Activated CD4-positive, alpha-beta T cell treated with anti-CD3 and anti-CD28 coated beads for 36 hours (primary cell): ENCODE data around the gene TCIRG1. TPM values are rescaled to one million over a fixed set of nuclear protein-coding genes. Genes with fewer than 3 reads are reported as not detected.
A peak's percentile ranks its signal among the peaks of the same experiment; 100 is the strongest.
"Not testable (repeated sequence)": the region's sequence is repeated elsewhere in the genome, so short reads cannot be mapped to it uniquely, and the experiment has no call there.

ENCODE experiments used
- ATAC-seq: fragments of 200-7000 bp; cut with Tn5 transposase; one replicate; pipeline ENCODE4 v1.10.0; 2021; ENCODE audit warnings: mild to moderate bottlenecking, moderate library complexity
- CTCF ChIA-PET: fragments of 350-600 bp; sonication (Branson Sonifier 250); formaldehyde crosslinking; loops from one replicate; lab custom pipeline; 2021; ENCODE audit warnings: antibody characterized with exemption; lab: Charles Lee
- POLR2A ChIA-PET: fragments of 350-600 bp; sonication (Branson Sonifier 250); formaldehyde crosslinking; loops from one replicate; lab custom pipeline; 2021; ENCODE audit warnings: antibody characterized with exemption, inconsistent platforms; lab: Charles Lee
- DNase-seq: peaks from one replicate; pipeline ENCODE4 v3.0.0-alpha.2; 2020
- H3K27ac Mint-ChIP-seq: one replicate; pipeline ENCODE4 v1.8.0; 2021; ENCODE audit warnings: mixed read lengths
- H3K27me3 Mint-ChIP-seq: one replicate; pipeline ENCODE4 v1.8.0; 2021; ENCODE audit warnings: mixed read lengths
- H3K36me3 Mint-ChIP-seq: one replicate; pipeline ENCODE4 v1.8.0; 2021; ENCODE audit warnings: low read depth, mixed read lengths
- H3K4me1 Mint-ChIP-seq: one replicate; pipeline ENCODE4 v1.8.0; 2021; ENCODE audit warnings: mixed read lengths
- H3K4me3 Mint-ChIP-seq: one replicate; pipeline ENCODE4 v1.8.0; 2021; ENCODE audit warnings: mild to moderate bottlenecking, moderate library complexity, mixed read lengths
- H3K9me3 Mint-ChIP-seq: one replicate; pipeline ENCODE4 v1.8.0; 2021; ENCODE audit warnings: low read depth, mixed read lengths
- intact Hi-C, 2 experiments: fragments of 100-400 bp; cut with DNase I in 1 of 2; cut with micrococcal nuclease in 1 of 2; formaldehyde crosslinking; loops; one replicate each; pipeline versions ENCODE4 v1.14.2 to v1.15.1; 2022 to 2024; cut with DNase I, micrococcal nuclease
- total RNA-seq, 2 experiments: library from RNA; stranded (reverse); gene quantifications; one replicate each; pipeline ENCODE4 v1.2.3, GENCODE V29; 2021

Gene TCIRG1, protein sequence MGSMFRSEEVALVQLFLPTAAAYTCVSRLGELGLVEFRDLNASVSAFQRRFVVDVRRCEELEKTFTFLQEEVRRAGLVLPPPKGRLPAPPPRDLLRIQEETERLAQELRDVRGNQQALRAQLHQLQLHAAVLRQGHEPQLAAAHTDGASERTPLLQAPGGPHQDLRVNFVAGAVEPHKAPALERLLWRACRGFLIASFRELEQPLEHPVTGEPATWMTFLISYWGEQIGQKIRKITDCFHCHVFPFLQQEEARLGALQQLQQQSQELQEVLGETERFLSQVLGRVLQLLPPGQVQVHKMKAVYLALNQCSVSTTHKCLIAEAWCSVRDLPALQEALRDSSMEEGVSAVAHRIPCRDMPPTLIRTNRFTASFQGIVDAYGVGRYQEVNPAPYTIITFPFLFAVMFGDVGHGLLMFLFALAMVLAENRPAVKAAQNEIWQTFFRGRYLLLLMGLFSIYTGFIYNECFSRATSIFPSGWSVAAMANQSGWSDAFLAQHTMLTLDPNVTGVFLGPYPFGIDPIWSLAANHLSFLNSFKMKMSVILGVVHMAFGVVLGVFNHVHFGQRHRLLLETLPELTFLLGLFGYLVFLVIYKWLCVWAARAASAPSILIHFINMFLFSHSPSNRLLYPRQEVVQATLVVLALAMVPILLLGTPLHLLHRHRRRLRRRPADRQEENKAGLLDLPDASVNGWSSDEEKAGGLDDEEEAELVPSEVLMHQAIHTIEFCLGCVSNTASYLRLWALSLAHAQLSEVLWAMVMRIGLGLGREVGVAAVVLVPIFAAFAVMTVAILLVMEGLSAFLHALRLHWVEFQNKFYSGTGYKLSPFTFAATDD
- 100 to 1,000 TPM; 117 to 151 TPM for total RNA-seq

DNA sequence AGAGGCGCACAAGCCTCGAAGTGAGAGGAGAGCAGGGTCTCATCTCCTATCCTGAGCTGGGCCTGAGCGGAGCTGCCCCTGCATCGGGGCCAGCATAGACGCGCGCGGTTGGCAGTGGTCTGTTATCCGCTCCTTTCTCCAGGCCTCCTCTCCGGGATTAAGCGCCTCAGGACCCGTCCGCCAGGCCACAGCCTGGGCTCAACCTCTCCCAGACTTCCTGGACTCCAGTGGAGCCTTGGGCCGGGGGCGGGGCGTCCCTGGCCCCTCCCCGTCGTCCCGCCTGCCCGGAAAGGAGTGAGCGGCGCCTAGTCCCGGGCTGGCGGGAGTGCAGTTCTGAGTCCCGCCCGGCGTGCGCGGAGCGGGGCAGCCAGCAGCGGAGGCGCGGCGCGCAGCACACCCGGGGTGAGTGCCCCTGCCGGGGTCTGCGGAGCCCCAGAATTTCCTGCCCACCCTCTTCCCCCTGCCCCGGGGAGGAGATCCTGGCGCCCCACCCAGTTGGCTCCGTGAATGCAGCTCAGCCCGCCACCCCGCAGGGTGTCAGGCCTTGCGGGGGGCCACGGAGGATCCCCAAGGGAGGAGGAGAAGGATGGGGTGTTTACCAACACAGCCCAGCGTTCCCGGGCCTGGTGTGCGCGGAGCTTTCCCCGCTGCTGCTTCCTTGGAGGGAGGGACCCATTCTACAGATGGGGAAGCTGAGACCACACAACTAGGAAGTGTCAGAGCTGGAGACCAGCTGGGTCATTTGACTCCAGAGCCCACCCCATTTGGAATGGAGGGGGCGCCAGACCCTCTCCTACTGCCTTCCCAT is at the start of gene TCIRG1:
TSS of gene TCIRG1 (plus strand) at position 308 of the 808 bp plus-strand sequence. CDS start 2,247 bp downstream, outside the sequence.
- POLR2A ChIA-PET = no interaction called here
- ATAC-seq = peak; percentile 76
- DNase-seq = peak; percentile 82
- intact Hi-C loops = loop anchor here (1.0 to 10.0 kb wide), 6 partner anchors 16 to 1636 kb away; partner anchors contain the start of genes UNC93B1 (in 2 of the 2), CHKA (in 1 of the 2) and LTO1 (in 1 of the 2)
- Mint-ChIP-seq H3K27me3 (no peaks in the 10 kb centered on the region), H3K36me3 (peaks cover 15% of the 10 kb centered on the region), H3K4me3 (peak within 1 kb of the TSS; percentile 88), H3K27ac (peak within 1 kb of the TSS; percentile 90), H3K4me1 (peaks cover 18% of the 10 kb centered on the region), H3K9me3 (no peaks in the 10 kb centered on the region)
- CTCF ChIA-PET = interaction anchor here (0.6 to 1.0 kb wide), 3 partner anchors 10 to 1384 kb away, joined by 3 read pairs; no protein-coding TSS in a partner anchor

DNA sequence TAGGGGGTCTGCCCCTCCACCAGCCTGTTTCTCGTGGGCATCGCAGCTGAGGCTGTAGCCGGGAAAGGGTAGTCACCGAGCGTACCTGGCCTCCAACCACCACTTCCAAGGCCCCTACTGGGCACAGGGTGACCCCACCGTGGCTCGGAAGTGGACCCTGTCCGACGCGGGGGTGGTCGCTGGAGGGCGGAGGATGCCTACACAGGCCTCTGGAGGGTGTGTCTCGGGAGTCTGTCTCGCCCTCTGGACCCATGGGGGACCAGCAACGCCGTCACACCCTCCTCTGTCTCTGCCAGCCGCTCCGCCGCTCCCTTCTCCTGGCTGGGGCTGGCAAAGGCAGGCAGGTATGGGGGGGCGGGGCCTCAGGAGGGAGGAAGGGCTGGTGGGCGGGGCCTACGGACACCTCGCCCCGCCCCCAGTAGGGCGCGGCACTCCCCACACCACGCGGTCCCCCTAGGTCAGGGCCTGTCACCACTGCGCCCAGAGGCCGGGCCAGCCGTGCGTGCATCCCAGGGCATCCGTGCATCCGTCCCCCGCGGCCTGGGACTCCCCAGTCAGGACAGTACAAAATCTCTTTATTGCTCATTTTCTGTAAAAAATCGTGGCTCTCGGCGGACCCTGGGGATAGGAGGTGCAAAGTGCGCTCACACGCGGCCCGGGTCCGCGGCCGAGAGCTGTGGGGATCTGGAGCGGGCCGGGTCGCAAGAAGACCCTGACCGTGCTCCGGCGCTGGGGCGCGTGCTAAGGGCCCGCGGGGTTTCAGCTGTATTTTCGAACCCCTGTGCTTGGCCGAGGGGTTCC is 48.1 kb upstream of the TCIRG1 start:
- H3K27me3 Mint-ChIP-seq, intact Hi-C loops, H3K4me1 Mint-ChIP-seq, POLR2A ChIA-PET, DNase-seq, H3K4me3 Mint-ChIP-seq, H3K36me3 Mint-ChIP-seq, CTCF ChIA-PET, H3K27ac Mint-ChIP-seq, H3K9me3 Mint-ChIP-seq: not testable (repeated sequence)
- peak; percentile 16 for ATAC-seq

DNA sequence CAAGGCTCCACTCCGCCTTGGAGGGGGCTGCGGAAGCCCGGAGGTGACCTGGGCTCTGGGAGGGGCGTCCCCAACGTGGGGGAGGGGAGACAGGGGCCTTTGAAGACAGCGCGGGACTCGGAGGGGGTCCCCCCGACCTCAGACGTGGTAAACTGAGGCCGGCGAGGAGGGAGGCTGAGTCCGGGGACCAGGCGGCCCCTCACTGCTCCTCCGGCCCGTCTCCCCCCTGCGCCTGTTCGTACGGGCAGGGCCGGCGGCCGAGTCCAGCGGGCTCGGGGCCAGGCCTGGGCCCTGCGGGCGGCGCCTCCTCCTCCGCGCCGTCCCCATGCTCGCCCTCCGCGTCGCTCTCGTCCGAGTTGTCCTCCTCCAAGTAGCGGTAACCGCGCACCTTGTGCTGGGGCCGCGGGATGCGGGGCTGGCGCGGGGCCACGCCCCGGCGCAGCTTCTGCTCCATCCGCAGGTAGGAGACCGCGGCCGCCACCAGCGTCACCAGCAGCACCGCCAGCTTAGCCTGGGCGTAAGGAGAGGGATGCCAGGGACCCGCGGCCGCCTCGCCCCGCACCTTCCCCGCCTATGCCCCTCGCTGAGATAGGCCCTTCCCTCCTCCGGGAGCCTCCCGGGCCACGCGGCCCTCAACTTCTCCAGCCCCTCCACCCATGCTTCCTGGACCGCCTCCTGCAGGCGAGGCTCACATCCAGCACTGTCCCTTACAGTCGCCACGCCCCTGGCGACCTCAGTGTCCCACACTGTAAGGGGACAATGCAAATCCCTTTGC is 47.3 kb upstream of the TCIRG1 start:
- ATAC-seq, CTCF ChIA-PET, H3K27me3 Mint-ChIP-seq, intact Hi-C loops, H3K4me3 Mint-ChIP-seq, H3K9me3 Mint-ChIP-seq, H3K36me3 Mint-ChIP-seq, DNase-seq, H3K27ac Mint-ChIP-seq, H3K4me1 Mint-ChIP-seq, POLR2A ChIA-PET: not testable (repeated sequence)

DNA sequence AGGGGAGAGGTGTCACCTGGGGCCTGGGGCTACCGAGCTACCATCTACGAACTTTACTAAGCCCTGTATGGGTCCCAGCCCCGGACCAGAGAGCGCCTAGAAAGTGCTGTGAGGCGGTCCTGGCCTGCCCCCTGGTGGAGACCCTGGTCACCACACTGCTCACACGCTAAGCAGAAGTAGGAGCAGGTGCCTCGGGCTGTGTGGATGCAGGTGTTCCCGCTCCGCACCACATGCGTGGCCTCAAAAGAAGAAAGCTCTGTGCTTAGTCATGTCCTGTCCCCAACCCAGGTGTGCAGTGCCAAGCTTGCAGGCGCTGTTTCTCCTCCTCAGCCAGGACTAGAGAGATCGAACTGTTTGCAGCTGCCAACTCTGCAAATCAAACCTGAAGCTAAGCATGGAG is 45.0 kb upstream of the TCIRG1 start:
- ATAC-seq, intact Hi-C loops, H3K27me3 Mint-ChIP-seq, H3K4me3 Mint-ChIP-seq, POLR2A ChIA-PET, H3K36me3 Mint-ChIP-seq, H3K9me3 Mint-ChIP-seq, H3K27ac Mint-ChIP-seq: not testable (repeated sequence)
- peaks cover 20% of the 10 kb centered on the region for H3K4me1 Mint-ChIP-seq
- DNase-seq = peak; percentile 69
- CTCF ChIA-PET = interaction anchor here (0.6 to 1.4 kb wide), 3 partner anchors 9 to 17 kb away, joined by 3 to 4 read pairs (median 4); partner anchors contain the start of gene ALDH3B1

DNA sequence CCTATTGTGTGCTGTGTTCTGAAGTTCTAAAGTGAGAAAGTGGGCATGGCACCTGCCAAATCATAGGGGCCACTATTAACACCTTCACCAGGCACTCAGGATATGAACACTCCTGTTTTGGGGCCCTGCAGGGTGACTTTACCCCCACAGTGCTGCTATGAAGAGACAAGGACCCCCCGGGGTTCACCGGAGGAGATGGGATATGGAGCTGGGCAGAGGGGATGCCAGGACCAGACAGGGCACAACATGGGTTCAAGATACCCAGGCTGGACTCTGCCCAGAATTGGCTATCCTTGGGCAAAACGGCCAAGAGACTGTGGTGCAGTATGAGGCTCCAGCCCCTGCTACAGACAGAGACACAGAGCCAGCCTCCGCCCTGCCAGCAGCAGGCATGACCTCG is 44.4 kb upstream of the TCIRG1 start:
- POLR2A ChIA-PET, H3K36me3 Mint-ChIP-seq, H3K27me3 Mint-ChIP-seq, DNase-seq, ATAC-seq, H3K4me3 Mint-ChIP-seq, H3K9me3 Mint-ChIP-seq, intact Hi-C loops, H3K27ac Mint-ChIP-seq: not testable (repeated sequence)
- H3K4me1 Mint-ChIP-seq = peaks cover 20% of the 10 kb centered on the region
- CTCF ChIA-PET = interaction anchor here (0.6 to 1.4 kb wide), 3 partner anchors 8 to 16 kb away, joined by 3 to 4 read pairs (median 4); partner anchors contain the start of gene ALDH3B1

DNA sequence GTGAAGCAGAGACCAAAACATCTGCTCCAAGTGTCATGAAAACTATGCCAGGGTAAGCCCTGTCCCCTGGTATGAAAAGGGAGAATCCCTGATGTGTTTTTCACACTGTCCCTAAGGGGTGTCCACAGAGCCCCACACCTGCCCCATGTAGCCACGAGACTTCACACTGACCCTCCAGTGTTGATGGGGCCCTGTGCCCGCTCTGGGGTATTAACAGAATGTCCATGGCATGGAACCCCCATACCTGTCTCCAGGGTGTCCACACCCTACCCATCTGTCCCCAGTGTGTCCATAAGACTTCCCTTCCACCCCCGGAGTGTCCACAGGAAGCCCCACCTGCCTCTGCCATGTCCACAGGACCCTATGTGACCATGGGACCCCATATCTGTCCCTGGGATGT is 43.7 kb upstream of the TCIRG1 start:
- H3K9me3 Mint-ChIP-seq, ATAC-seq, CTCF ChIA-PET, H3K4me3 Mint-ChIP-seq, DNase-seq, H3K36me3 Mint-ChIP-seq, POLR2A ChIA-PET, intact Hi-C loops, H3K27ac Mint-ChIP-seq, H3K27me3 Mint-ChIP-seq: not testable (repeated sequence)
- H3K4me1 Mint-ChIP-seq = peaks cover 20% of the 10 kb centered on the region

DNA sequence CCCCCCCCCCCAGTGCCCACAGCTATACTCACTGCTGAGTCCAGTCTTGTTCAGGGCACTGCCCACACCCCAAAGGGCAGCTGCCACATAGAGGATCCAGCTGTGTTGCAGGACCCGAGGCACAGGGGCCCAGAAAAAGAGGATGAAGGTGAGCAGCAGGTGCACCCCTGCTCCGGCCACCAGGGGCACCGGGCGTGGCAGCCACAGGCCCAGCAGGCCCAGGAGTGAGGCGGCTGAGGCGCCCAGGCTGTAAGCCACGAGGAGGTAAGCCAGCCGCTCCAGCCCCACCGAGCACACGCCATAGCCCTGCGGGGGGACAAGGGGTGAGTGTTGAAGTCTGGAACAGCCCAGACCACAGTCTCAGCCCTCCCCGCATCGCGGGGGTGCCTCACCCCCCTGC is 43.2 kb upstream of the TCIRG1 start:
- H3K27me3 Mint-ChIP-seq, CTCF ChIA-PET, ATAC-seq, DNase-seq, H3K27ac Mint-ChIP-seq, H3K9me3 Mint-ChIP-seq, H3K4me3 Mint-ChIP-seq, H3K36me3 Mint-ChIP-seq, POLR2A ChIA-PET, intact Hi-C loops: not testable (repeated sequence)
- H3K4me1 Mint-ChIP-seq = peaks cover 20% of the 10 kb centered on the region

DNA sequence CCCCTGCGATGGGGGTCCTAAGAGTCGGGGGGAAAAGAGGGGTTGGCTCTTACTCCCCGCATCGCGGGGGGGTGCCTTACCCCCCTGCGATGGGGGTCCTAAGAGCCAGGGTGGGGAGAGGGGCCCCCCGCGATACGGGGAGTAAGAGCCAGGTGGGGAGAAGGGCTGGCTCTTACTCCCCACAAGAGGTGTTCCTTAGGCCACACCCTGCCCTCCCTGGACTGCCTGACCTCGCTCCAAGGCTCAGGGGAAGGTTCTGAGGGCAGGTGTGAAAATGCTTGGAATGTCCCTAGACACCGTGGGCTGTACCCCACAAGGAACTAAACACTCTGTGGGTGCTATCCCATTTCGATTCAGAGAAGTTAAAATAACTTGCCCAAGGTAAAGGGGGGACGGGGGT is 42.8 kb upstream of the TCIRG1 start:
- peaks cover 7% of the 10 kb centered on the region for H3K36me3 Mint-ChIP-seq
- no peak for DNase-seq
- H3K27me3 Mint-ChIP-seq = no peaks in the 10 kb centered on the region
- ATAC-seq = no peak
- CTCF ChIA-PET = no interaction called here
- no peaks in the 10 kb centered on the region for H3K9me3 Mint-ChIP-seq
- POLR2A ChIA-PET = no interaction called here
- intact Hi-C loops = no loop called here
- peaks cover 20% of the 10 kb centered on the region for H3K4me1 Mint-ChIP-seq
- H3K27ac Mint-ChIP-seq = no peak overlapping the region
- H3K4me3 Mint-ChIP-seq = no peak overlapping the region

DNA sequence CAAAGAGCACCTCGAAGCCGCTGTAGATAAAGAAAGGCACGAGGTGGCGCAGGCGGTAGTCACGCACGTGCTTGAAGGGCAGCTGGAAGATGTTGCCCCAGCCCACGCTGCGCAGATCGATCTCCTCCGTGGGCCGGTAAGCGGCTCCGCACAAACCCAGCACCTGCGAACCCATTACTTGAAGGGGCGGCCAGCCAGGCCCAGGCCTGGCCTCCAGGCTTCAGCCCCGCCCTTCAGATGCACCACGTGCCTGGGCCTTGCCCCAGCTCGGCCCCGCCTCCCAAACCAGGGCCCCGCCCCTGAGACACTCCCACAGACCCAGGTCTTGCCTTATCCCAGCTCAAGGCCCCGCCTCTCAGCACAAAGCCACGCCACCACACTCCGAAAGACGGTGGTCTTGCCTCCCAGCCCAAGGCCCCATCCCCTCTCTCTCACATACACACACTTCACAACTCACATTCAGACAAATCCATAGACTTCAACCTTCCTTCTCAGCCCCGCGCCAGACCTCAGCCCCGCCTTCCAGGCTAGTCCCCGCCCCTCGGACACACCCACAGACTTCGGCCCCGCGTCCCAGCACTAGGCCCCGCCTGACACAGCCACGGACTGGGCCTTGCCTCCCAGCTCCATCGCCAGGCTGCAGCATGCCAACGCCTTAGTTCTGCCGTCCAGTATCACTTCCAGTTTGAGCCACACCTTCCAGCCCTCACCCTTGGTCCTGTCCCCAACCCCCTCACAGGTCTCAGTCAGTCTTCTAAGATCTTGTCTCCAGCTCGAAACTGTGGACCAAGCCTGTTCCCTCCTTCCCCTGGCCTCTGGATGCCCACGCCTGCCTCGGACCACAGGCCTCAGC is 42.0 kb upstream of the TCIRG1 start:
- ATAC-seq = peak; percentile 91
- Mint-ChIP-seq H3K27ac (no peak overlapping the region), H3K4me1 (peaks cover 20% of the 10 kb centered on the region), H3K4me3 (no peak overlapping the region), H3K36me3 (peaks cover 7% of the 10 kb centered on the region), H3K9me3 (no peaks in the 10 kb centered on the region), H3K27me3 (no peaks in the 10 kb centered on the region)
- ChIA-PET CTCF (no interaction called here), POLR2A (no interaction called here)
- intact Hi-C loops = no loop called here
- DNase-seq = peak; percentile 72
